Measurements from ENCODE around the gene BBS1.
"Not testable (repeated sequence)": the region's sequence is repeated elsewhere in the genome, so short reads cannot be mapped to it uniquely, and the experiment has no call there.

Gene BBS1

DNA sequence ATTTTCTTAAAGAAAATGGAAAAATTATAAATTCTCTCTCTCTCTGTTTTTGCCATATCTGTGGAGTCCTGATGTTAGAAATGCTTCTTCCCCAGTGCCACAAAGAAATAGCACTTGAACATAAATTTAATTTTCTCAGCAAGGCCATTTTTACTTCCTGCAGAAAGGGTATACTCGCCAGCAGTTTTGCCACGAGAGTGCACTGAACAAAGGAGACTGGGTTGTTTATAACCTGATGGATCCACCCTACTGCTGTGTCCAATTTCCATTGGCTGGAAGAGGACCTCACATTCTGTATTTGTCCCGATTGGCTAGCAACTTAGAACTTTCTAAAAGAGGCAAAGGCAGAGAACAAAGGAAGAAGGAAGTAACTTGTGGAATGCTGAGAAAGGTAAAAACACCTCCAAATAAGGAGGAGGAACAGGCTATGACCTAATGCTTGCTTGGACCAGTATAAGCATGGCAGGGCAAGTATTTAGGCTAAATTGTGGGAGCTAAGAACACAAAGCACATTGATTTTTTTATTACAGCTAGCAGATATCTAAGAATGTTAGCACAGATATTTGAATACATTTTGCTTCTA is 72.2 kb downstream of the BBS1 start:
- DNase-seq, result not testable (repeated sequence)

Data from activated CD4-positive, alpha-beta T cell treated with anti-CD3 and anti-CD28 coated beads, Interleukin-2, amount 50 U/mL, for 16 hours (primary cell).